ENCODE measurements around the gene MAP6. TPM values are rescaled to one million over a fixed set of nuclear protein-coding genes. Genes with fewer than 3 reads are reported as not detected.
"Not testable (repeated sequence)": the region's sequence is repeated elsewhere in the genome, so short reads cannot be mapped to it uniquely, and the experiment has no call there.

MAP6 gene
- polyA plus RNA-seq: 1 to 10 TPM; 1.1 to 1.8 (median 1.3) TPM

- 2 to 3% (median 2%) methylated on average over 65 to 72 of the region's 72 CpGs for WGBS, 3 donors
- no peak within 1 kb of the TSS for H3K27ac ChIP-seq (ENCODE audit: low read depth, low read length)
Measured at GRCh38 chr11:75668451-75669297, at the start of gene MAP6. TSS of gene MAP6 (minus strand) at chr11:75669038. CDS start at chr11:75668369, 669 bp downstream.

DNA sequence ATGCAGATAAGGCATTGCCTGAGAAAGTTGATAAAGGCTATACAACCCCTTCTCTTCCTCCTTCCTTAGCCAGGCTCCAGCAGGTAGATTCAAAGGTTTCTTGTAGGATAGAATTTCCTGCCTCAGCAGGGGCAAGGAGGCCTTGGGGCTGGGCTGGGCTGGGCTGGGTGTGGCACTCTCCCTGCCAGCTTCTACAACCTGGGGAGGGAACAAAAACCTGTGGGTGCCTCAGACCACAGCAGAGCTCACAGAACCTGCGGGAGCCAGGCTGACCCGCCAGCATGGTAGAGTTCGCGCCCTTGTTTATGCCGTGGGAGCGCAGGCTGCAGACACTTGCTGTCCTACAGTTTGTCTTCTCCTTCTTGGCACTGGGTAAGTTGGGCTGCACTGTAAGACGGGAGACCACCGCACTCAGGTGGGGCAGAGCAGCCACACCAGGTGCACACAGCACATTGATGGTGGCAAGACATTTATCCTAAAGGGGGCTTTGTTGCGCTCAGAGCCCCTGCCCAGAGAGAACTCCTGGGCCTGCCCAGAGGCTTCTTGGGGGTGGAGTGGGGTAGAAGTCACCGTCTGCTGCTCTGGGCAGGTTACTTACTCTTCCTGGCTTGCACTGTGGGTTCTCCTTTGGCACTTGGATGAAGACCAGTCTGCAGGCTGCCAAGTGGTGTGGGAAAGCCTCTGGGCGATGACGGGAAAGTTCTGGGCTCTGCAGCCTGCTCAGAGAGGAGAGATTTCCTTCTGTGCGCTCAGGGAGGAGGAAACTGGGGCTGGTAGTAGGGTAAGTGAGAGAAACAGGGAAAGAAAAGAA lies 49.0 kb upstream of the MAP6 start, which contains the start of gene MOGAT2:
Gene MOGAT2 (plus strand): TSS at position 231 of the 811 bp plus-strand sequence. CDS start 51 bp downstream, at position 282.
- 76 to 83% (median 81%) methylated on average over 13 of the region's 13 CpGs for WGBS, 3 donors
- H3K27ac ChIP-seq (ENCODE audit: low read depth, low read length): no peak within 1 kb of the TSS

DNA sequence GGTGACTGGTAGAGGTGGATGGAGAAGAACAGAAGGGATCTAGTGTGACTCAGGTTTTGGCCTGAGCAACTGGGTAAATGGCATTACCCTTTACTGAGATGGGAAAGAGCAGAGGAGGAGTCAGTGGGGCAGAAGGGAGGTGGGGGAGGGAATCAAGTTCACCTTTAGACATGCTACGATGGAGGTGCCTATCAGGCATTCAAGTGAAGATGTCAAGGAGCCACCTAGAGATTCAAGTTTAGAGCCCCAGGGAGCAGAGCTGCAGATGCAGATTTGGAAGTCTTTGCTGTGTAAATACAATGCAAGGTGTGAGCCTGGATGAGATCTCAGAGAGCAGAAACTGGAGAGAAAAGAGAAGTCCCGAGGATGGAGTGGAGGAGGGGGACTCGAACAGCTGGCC lies 47.8 kb upstream of the MAP6 start:
- WGBS, 3 donors: 78 to 83% (median 83%) methylated on average over 3 of the region's 3 CpGs
- H3K27ac ChIP-seq (ENCODE audit: low read depth, low read length): no peak overlapping the region

DNA sequence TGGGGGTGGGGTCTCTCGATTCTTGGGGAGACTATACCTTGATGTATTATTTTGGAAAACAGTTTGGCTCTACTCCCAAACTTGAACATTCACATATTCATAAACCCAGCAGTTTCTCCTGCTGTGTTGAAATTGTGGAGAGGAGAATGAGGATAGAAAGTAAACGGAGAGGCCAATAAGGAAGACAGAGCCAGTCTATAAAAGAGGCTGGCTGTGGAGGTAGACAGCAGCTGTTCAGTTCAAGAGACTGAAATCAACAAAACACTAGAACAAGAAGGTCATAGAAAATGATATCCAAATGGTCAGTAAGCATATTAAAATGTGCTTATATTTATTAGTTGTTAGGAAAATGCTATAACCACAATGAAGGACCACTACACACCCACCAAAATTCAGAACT lies 46.9 kb upstream of the MAP6 start:
- WGBS, 3 donors: 83 to 85% (median 84%) methylated on average over 2 of the region's 2 CpGs
- no peak overlapping the region for H3K27ac ChIP-seq (ENCODE audit: low read depth, low read length)

- H3K27ac ChIP-seq (ENCODE audit: low read depth, low read length): no peak overlapping the region
- WGBS, 3 donors: 75 to 85% (median 77%) methylated on average over 9 of the region's 9 CpGs
Measured at GRCh38 chr11:75714211-75714610, 45.4 kb upstream of the MAP6 start.

- H3K27ac ChIP-seq (ENCODE audit: low read depth, low read length): no peak overlapping the region
- WGBS, 3 donors: 3 to 6% (median 4%) methylated on average over 17 of the region's 17 CpGs
Measured at GRCh38 chr11:75706260-75706729, 37.5 kb upstream of the MAP6 start.

- 83 to 96% (median 92%) methylated on average over 3 of the region's 3 CpGs for WGBS, 3 donors
- H3K27ac ChIP-seq (ENCODE audit: low read depth, low read length): no peak overlapping the region
Measured at GRCh38 chr11:75705541-75705940, 36.7 kb upstream of the MAP6 start.

GRCh38 chr11:75703695-75704237 lies 34.9 kb upstream of the MAP6 start:
- H3K27ac ChIP-seq (ENCODE audit: low read depth, low read length): no peak overlapping the region
- WGBS, 3 donors: 85 to 89% (median 86%) methylated on average over 7 of the region's 7 CpGs

DNA sequence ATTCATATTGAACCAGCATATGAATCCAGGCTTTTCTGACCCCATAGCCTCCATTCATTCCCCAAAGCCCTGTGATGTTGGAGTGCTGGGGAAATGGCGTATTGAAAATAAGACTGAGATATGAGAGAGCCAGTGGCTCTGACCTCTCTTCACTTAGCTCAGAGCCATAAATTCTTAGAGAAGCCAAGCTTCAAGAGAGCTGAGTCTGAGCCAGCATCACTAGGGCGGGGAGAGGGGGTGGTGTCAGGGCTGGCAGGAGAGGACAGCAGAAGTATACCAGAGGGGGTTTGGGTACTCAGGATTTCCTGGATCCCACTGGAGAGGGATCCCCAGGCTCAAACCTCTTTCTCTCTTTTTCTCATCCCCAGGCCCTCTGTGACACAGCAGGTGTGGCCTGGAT lies 32.1 kb upstream of the MAP6 start:
- no peak overlapping the region for H3K27ac ChIP-seq (ENCODE audit: low read depth, low read length)
- 62 to 87% (median 66%) methylated on average over 2 of the region's 2 CpGs for WGBS, 3 donors

- WGBS, 3 donors: 84 to 88% (median 87%) methylated on average over 4 of the region's 4 CpGs
- H3K27ac ChIP-seq (ENCODE audit: low read depth, low read length): no peak overlapping the region
Measured at GRCh38 chr11:75697906-75698581, 29.2 kb upstream of the MAP6 start.

DNA sequence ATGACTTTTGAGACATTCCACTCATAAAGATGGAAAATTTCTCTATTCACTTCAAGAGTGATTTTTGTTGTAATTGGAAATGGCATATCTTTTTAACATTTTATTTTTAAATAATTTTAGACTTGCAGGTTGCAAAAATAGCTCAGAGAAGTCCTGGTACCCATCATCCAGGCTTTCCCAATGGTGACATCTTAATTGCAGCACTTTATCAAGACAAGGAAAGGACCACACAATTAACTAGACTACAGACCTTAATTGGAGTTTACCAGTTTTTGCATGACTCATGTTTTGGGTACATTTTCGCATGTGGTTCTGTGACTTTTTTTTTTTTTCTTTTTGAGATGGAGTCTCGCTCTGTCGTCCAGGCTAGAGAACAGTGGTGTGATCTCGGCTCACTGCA lies 23.0 kb upstream of the MAP6 start:
- WGBS, 3 donors: 82 to 86% (median 83%) methylated on average over 4 of the region's 4 CpGs
- H3K27ac ChIP-seq (ENCODE audit: low read depth, low read length): no peak overlapping the region

DNA sequence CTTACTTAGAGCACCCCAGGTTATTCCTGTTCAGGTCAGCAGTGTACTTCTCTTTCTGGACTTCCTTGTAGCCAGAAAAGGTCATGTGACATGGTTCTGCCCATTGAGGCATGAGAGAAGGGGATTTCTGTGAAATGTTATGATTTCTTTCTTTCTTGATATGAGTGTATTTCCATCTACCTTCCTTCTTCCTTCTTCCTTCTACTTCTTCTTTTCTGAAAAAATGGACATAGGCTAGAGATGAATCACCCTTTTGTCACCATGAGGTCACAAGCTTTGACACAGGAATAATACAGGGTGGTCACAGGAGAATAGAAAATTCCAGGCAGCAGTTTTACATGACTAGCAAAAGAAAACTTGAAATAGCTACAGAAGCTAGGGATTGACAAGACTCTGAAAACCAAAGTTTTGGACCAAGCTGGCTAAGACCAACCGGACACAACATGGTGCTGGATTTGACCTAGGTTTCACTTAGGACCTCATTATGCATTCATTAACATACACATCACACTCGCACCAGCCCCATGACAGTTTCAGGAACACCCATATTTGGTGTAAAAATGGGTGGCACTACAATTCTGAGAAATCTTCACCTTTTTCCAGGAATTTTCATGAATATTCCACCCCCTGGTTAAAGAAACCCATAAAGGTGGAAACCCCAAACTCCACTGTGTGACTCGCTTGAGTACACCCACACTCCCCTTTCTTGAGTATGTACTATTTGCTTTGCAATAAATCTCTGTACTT lies 21.2 kb upstream of the MAP6 start:
- no peak overlapping the region for H3K27ac ChIP-seq (ENCODE audit: low read depth, low read length)
- WGBS, 3 donors: 75 to 84% (median 78%) methylated on average over 3 of the region's 3 CpGs

- WGBS, 3 donors: 66 to 93% (median 83%) methylated on average over 1 of the region's 1 CpG
Measured at GRCh38 chr11:75683856-75684255, 15.0 kb upstream of the MAP6 start.

DNA sequence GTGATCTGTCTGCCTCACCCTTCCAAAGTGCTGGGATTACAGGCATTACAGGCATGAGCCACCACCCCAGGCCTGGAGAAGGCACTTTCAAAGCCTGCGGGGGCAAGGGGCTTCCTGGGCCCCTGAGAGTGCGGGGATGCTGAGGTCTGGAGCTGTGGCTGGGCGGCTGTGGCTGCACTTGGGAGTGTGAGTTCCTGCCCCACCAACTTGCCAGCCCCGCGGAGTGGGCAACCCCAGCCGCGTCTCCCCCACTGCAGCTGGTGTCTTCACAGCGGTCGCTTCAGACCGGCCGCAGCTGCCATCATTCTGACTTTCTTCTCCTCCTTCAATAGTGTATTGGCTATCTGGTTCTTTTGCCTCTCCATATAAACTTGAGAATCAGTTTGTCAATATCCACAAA lies 10.7 kb upstream of the MAP6 start:
- H3K27ac ChIP-seq (ENCODE audit: low read depth, low read length): no peak overlapping the region
- 83 to 90% (median 89%) methylated on average over 11 of the region's 11 CpGs for WGBS, 3 donors

More at GRCh38 chr11:75683856-75684255, 15.0 kb upstream of the MAP6 start:
- H3K27ac ChIP-seq (ENCODE audit: low read depth, low read length): not testable (repeated sequence)

DNA sequence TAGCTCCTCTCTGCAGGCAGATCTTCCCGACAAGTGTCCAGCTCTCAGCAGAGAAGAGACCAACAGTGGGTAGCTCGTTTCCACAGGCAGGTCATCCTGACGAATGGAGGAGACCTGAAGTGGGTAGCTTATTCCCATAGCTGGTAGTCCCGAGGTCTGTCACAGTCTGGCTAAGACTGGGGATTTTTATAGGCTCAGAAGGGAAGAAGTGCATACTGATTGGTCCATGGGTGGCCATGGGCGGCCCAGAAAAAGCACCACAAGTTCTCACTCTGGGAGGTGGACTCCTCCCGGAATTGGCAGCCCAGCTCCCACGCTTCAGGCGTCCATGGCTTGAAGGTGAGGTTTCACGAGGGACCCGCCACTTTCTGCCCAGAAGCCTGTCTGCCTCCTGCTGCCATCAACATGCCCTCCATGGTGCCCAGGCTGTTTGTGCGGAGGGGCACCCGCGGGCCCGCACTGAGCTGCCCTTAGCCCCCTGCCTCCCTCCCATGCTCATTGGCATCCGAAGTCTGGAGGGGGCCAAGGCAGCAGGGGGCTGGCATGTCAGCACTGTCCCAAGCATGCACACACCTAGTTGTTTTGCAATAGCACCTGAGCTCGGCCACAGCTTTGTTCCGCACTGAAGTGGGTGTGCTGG lies 9.9 kb upstream of the MAP6 start:
- WGBS, 3 donors: 73 to 78% (median 76%) methylated on average over 17 of the region's 17 CpGs
- no peak overlapping the region for H3K27ac ChIP-seq (ENCODE audit: low read depth, low read length)

- no peak overlapping the region for H3K27ac ChIP-seq (ENCODE audit: low read depth, low read length)
- 73 to 86% (median 83%) methylated on average over 12 of the region's 12 CpGs for WGBS, 3 donors
Measured at GRCh38 chr11:75677909-75678308, 9.1 kb upstream of the MAP6 start.

GRCh38 chr11:75677275-75677674 lies 8.4 kb upstream of the MAP6 start:
- H3K27ac ChIP-seq (ENCODE audit: low read depth, low read length): no peak overlapping the region
- 81 to 92% (median 88%) methylated on average over 1 of the region's 1 CpG for WGBS, 3 donors
